Right lobe of liver (tissue), 4 donors: ENCODE data around the gene TTC23L.

Source experiments
- CTCF ChIP-seq, 4 donors: fragments of 200-600 bp in 3 of 4; fragments of 450-650 bp in 1 of 4; IDR thresholded peaks; one replicate each; pipeline versions ENCODE4 v1.5.1 to v1.8.0; 2016 to 2022; ENCODE audit warnings: antibody characterized with exemption in 4 of 4, mild to moderate bottlenecking in 2 of 4
- POLR2A ChIP-seq: fragments of 450-650 bp; IDR thresholded peaks from one replicate; pipeline ENCODE4 v1.6.1; 2017; ENCODE audit warnings: antibody characterized with exemption, mild to moderate bottlenecking
- donor health status: DM: no; HTN: no; CAD: no.
- donor health status: DM: no; HTN: no; CAD: no.
- donor health status: DM: no; HTN: yes; CAD: no.

DNA sequence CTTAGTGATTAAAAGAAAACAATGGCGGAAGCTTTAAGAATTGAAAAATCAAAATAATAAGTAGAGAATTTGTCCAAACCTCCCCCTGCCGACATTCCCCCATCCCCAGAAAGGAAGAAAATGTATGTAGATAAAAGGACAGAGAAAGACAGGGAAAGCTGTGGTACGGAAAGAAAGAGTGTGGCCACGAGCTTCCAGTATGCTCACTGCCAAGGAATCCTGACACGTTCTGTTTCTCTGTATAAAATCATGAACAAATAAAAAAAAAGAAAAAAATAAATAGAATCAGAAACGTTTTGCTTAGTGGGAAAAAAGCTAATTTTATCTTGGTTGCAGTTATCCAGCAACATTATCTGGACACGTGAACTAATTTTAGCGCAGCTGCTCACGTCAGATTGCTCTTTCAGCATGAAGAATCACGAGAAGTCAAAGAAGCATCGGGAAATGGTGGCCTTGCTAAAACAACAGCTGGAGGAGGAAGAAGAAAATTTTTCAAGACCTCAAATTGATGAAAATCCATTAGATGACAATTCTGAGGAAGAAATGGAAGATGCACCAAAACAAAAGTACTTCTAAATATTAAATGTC is 105.6 kb downstream of the TTC23L start:
- TF ChIP-seq CTCF (IDR thresholded peaks at IDR 0.05) = no peak
- TF ChIP-seq POLR2A = no peak
